ENCODE data around the gene ZDHHC11.

ZDHHC11 gene, protein sequence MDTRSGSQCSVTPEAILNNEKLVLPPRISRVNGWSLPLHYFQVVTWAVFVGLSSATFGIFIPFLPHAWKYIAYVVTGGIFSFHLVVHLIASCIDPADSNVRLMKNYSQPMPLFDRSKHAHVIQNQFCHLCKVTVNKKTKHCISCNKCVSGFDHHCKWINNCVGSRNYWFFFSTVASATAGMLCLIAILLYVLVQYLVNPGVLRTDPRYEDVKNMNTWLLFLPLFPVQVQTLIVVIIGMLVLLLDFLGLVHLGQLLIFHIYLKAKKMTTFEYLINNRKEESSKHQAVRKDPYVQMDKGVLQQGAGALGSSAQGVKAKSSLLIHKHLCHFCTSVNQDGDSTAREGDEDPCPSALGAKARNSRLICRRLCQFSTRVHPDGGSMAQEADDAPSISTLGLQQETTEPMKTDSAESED

DNA sequence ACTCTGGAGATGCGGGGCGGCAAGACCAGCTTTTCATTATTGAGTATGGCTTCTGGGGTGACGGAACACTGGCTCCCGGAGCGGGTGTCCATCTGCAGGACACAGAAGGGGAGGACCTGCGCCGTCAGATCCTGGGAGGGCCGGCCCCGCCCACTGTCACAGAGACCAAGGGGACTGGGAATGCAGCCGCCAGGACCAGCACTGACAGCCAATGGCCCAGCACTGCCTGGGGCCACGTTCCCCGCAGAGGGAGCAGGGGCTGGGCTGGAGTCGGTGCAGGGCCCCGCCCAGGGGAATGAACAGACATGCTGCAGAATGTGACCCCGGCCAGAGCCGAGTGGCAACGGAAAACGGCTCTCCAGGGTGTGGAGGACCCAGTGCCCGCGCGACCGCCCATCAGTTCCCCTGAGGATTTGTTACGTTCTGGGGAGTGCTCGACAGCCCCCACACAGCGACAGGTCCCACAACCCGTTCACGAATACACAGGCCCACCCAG, at the start of gene ZDHHC11:
Gene ZDHHC11 (minus strand): TSS at position 476 of the 496 bp plus-strand sequence. CDS start 384 bp downstream, at position 92.
- no peak for DNase-seq

DNA sequence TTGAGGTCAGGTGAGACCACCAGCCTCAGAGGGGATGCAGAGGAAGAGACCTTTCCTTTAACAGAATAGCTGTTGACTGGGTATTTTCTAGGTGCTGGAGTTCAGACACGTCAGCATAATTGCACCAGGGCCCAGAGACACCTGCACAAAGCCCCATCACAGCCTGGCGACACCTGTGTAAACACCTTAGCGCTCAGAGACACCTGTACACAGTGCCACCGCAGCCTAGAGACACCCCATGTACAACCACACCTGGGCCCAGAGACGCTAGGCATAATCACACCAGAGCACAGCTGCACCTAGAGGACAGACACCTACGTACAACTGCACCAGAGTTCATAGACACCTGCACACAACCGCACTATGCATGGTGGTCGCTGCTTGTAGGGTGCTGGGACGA, 42.9 kb upstream of the ZDHHC11 start:
- DNase-seq: no peak

DNA sequence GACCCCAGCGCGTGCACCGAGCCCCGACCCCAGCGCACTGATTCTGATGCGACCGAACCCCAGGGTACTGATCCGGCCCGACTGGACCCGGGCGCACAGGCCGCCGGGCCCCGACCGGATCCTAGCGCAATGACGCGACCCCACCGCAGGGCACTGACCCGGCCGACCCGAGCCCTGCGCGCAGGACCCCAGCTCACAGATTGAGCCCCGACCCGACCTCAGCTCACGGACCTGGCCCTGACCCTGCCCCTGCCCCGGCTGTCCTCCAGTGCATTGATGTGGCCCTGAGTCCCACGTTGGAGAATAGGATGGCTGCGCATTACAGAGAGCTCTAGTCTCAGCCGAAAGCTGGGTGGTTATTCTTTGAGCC, 42.3 kb upstream of the ZDHHC11 start:
- DNase-seq: no peak

DNA sequence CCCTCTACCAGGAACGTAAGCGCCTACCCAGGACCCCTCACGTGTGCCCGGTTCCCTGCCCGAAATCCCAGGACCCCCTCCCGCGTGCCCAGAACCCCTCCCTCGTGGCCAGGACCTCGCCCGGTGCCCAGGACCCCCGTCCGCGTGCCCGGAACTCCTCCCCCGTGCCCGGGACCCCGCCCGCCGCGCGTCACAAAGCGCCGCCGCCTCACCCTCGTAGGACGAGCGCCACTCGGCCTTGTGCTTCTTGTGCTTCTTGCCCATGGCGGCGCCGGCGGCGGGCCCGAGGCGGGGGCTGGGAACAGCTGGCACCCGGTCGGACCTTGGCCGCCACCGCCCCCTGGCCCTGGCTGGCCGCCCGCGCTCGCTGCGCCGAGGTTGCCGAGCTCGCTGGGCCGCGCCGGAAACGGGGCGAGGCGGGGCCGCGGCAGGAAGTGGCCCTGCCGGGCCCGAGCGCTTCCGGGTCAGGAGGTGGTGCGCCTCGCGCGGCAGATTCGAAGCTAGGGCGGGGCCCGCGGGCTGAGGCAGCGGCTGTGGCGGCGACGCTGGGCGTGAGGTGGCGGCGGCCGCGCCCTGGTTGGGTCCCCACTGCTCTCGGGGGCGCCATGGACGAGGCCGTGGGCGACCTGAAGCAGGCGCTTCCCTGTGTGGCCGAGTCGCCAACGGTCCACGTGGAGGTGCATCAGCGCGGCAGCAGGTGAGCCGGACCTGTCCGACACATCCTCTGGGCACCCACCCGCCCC, 41.8 kb upstream of the ZDHHC11 start, which contains the start of the genes BRD9 and TRIP13:
Gene BRD9 (minus strand): TSS at position 408 of the 743 bp plus-strand sequence. CDS start 144 bp downstream, at position 264.
Gene TRIP13 (plus strand): TSS at position 491 of the 743 bp plus-strand sequence. CDS start 115 bp downstream, at position 606.
- peak; percentile 81 for DNase-seq

DNA sequence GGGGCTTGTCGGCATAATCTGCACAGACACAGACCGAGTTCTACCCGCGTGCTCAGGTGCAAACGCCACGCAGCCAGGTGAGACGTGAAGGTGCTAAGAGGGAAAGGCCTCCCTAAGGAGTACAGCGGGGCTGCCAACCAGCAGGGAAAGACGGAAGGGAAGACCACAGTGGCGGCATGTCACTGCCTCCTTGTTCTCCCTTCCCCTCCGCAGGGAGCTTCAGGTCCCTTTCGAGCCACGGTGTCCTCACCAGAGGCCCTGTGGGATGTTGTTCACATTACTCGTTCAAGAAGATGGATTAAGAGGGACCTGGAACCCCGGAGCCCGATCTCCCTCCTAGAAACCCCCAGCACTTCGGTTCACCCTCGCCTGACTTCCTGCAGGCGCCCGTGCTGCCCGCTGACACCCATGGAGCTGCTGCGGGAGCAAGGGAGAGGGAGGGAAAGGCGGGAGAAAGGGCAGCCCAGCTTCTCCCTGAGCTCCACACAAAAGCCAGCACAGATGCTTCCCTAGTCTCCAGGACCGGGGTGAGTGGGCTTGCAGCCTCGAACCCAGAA, 41.1 kb upstream of the ZDHHC11 start:
- DNase-seq: no peak

DNA sequence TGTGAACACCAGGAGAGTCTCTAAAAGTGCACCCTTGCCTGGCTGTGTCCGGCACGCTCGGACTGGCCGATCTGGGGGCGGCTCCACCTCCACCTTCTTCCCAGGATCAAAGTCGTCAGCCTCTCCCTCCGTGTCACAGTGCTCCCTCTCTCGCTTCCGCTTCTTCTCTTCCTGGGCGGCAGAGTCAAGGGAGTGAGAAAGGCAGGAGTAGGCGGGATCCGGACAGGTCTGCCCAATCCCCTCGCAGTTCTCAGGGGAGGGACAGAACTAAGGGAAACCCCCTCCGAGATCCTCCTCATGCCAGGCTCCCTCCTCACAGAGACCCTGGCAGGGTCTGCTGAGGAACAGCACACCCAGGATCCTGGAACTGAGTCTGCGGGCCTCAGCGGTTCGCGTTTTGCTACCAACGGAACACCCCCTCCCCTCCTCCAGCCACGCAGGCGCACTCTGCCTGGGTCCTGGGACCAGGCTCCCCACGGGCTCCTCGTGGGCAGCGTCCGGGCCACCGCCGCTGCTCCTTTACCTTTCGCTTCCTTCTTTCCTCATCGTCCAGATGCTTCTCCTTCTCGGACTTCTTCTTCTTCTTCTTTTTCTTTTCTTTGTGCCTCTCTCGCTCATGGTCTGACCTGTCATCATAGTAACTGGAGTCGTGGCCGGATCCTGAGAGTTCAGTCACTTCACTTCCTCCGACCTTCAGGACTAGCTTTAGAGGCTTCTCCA, 40.5 kb upstream of the ZDHHC11 start:
- no peak for DNase-seq

DNA sequence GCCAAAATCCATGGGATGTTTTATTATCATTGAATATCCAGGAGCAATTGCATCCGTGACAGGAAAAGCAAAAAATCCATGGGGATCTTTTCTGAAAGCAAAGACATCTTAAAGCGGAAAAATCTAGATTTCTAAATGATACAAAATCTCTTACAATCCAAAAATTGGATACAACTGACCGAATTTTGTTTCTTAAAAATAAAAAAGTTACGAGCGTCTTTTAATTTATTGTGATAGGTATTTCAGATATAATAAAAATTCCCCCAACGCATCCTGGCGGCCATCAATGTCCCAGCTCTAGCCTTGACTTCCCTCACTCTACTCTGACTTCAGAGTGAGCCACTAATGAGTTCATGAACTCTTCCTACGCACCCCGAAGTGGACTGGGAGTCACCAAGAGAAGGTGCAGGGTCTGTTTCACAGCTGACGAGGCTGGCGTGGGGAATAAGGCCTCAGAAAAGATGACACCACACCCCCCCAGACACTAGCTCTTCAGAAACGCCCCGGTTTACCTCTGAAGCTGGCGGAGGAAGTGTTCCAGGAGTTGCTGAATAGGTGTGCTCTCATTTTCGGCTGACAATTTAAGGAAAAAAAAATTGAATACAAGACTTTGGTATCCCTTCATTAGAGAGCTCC, 38.4 kb upstream of the ZDHHC11 start:
- no peak for DNase-seq

DNA sequence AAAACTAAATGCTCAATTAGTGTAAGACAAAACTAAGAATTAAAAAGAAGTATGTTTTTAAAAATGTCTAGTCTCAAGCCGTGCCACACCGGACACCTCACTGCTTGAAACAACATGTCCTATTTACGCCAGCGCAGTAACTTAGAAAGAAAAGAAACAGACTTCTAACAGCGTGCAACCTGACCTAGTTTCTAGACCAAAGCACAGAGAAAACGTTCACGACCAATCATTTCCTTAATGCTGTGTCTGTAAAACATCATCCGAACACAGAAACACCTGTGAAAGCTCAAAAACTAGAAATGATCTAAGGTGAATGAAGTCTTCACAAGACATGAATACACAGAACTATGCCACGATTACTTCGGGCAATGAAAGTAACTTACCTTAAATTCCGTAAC, 37.9 kb upstream of the ZDHHC11 start:
- DNase-seq: no peak

DNA sequence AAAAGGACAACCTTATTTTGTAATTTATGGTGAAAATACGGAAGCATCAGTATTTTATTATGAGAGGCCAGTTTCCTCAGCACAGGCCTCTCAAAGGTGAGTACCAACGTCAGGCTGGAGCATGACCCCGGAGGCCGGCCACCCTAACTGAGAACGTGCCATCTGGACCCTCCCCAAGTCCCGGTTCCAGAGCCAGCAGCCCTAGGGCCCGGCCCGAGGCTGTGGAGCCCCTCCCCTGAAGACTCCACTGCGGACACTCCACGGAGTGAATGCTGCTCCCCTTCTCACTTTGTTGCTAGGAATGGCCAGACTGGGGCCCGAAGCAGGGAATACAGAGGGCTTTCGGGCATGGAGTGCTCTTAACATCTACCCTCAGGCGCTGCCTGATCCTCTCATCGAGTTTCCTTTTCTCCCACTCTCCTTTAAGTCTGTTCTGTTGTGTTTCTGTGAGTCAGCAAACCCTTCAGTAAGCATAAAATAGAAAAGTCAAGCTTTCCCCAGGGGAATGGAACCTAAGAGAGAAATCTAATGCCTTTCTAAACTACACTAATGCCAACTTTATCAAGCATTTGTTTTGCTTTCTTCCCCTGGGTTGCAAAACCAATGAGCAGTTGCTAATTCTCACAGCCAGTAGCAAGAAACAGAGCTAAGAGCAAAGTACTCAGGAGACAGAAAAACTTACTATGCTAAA, 37.3 kb upstream of the ZDHHC11 start:
- no peak for DNase-seq

DNA sequence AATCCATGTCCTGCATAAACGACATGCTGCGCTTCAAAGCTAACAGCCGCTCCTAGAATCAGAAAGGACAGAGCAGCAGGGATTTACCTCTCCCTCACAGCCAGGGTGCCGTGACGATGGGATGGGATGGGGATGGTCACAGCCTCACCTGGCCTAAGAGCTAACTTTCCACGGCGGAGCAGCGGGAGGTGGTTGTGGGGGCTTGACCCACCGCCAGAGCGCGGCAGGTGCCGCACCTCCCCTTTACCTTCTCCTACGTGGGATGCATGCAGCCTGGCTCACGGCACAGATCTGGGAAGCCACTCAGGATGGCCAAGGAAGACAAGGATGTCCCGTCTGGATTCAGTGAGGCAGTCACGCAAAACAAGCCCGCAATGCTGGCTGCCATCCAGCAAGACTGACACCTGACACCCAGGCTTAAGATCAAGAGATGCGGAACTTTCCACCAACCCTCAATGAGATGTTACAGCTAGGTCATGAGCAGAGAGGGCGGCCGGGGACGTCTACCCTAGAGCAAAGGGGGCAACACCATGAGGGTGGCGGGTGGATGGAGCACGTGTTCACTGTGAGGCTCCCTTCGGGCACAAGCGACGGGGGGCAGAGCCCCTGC, 36.0 kb upstream of the ZDHHC11 start:
- no peak for DNase-seq

DNA sequence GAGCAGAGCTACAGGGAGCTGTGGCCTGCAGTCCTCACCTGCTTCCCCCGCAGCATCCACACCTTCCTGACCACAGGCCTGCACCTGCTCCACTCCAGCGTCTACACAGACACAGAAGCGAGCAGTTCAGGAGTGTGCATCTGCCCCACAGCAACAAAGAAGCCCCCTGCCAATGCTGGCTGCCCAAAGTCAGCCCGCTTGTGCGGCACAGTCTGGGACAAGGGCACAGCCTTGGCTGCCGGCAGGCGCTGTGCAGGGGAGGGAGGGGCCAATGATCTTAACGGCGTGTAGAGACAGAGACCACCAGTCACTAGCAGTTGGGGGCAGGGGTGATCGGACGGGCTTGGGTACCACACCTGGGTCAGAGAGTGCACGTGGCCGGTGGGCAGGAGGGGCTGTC, 35.2 kb upstream of the ZDHHC11 start:
- DNase-seq: no peak

DNA sequence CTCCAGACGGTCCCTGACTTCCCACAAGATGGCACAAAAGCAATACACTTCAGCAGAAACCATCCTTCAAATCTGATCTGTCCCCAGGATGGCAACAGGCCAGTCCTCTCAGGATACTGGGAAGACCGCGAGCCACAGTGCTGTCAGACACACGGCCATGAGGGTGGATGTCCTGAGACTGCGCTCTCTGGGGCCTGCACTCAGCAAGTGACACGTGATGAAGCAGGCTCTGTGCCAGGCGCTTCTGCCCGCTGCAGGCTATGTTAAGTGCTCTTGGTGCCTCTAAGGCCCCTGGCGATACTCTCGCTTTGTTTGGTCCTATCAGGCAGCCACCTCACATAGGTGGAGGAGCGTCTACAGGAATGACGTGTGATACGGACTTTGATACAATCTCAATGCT, 34.7 kb upstream of the ZDHHC11 start:
- no peak for DNase-seq

DNA sequence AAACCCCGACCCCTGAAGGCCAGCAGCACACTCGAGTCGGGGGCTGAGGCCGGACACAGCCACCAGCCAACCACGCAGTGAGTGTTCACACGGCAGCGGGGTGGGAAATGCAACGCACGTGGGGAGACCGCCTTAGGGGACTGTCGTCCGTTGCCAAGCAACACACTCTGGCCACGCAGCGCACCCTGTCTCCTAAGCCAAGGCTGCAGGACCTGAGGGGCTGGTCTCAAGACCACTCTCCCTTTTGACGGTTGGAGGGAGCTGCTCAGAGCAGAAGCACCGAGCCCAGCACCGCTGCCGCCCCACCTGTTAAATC, 34.3 kb upstream of the ZDHHC11 start:
- DNase-seq: no peak

DNA sequence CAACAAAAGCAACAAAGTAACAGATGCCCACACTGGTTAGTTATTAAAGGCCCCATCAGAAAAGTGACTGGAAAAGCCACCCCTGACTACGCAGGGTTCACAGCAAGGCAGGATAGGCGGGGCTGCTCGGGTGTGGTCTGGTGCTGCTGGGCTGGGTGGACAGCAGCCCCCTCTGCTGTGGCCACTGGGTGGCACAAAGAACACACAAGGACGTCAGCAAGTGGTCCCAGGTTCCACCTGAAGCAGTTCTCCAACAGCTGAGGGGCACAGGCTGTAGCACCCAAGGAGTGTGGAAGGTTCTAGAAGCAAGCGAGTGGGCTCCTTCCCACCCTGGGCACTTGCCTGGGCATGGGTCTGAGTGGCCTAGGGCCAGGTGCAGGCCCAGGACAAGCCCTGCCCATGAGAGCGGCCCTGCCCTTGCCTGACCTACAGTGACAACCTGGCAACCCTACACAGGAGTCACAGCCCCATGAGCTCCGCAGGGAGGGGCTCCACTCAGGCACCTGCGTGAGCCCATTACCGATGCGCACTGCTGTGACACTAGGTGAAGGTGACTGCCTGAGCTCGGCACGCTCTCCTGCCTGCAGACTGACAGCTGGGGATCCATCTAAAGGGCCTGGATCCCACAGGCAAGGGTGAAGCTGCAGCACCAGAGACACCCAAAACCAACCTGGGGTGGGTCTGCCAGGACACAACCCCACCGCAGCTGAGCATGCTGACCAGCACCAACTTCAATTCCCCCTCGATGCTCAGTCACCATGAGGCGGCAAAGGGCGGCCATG, 33.8 kb upstream of the ZDHHC11 start:
- no peak for DNase-seq

DNA sequence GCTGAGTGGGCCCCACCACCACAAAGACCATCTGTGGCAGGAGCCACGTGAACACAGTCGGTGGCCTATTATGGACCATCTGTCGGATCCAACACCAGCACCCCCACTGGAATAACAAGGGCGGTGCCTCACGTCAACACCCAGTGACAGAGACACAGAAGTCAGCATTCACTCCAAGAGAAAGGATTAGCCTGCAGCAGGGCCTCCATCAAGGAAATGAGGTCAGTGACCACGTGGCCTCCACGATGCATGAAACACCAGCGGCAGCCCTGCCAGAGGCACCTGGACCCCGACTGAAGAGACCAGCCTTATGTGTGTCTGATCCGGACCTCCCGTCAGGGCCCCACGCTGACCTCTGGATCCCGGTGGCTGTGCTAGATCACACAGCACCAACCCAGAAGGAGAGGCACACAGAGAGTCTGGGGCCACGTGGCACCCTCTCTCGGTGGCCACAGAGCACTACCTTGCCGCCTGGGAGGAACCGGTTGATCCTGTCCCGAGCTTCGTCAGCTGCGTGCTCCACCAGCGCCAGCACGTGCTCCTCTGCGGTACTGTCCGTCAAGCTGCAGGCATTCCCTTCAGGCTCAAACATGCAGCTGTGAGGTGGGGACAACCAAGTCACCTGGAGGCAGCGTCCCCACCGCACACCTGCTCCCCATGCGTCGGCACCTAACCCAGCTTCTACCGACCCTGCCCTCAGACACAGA, 32.8 kb upstream of the ZDHHC11 start:
- no peak for DNase-seq

DNA sequence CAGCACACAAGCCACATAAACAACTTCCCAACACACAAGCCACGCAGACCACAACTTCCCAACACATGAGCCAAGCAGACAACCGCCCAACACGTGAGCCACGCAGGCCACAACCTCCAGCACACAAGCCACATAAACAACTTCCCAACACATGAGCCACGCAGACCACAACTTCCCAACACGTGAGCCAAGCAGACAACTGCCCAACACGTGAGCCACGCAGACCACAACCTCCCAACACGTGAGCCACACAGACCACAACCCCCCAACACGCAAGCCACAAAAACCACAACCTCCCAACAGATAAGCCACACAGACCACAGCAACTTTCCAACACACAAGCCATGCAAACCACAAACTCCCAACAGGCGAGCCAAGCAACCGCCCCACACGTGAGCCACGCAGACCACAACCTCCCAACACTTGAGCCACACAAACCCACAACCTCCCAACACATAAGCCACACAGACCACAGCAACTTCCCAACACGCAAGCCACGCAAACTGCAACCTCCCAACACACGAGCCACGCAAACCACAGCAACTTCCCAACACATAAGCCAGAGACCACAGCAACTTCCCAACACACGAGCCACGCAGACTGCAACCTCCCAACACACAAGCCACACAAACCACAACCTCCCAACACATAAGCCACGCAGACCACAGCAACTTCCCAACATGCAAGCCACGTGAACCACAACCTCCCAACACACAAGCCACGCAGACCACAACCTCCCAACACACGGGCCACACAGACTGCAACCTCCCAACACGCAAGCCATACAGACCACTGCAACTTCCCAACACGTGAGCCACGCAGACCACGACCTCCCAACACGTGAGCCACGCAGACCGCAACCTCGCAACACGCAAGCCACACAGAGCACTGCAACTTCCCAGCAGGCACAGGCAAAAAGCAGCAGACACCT, 31.7 kb upstream of the ZDHHC11 start:
- DNase-seq: no peak

DNA sequence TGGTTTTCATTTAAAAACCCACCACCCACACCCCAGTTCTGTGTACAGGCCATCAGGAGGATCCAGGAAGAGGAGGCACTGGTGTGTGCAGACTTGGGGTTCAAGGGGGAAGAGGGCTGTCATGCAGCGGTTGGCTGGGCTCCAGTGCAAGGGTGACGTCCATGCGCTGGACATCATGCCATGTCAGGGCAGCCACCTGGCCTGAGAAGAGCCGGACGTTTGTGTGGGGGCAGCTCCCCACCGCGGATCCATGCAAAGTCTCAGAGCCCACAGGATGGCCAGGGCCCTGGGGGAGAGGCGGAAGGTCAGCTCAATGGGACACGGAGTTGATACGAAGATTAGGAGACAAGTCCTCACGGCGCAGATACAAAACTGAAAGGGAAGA, 30.8 kb upstream of the ZDHHC11 start:
- DNase-seq: no peak

DNA sequence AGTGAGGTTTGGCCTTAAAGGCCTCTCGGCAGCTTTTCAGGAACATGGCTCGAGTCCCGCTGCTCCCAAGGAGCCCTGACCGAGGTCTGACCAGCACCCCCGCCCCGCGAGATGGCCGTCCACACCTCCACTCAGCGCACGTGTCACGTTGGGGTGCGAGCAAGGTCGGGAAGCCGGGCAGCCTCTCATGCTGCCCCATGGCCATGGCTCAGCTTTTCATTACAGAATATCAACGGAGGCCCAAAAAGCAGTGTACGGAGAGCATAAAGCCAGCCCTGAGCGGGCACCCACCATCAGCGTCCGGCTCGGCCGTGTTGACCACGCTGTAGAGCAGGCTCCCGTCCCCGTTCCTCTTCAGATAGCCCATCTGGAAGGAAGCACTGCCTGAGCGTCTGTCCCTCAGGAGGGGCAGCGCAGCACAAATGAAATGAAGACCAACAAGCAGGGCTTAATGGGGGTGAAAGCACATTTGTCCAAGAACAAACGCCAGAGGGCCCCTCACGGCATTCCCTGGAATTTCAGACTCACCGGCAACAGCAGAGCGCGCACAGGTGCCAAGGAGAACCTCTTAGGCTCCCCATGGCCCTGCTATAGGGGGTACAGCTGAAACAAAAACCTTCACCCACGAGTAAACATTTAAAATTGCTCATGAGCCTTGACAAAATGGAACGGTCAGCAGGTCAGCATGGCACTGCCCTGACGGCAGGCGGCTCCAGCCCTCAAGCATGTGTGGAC, 30.2 kb upstream of the ZDHHC11 start:
- no peak for DNase-seq
